H1 (cell line): ENCODE measurements around the gene RASL10B. TPM values are rescaled to one million over a fixed set of nuclear protein-coding genes. Genes with fewer than 3 reads are reported as not detected.
A peak's percentile ranks its signal among the peaks of the same experiment; 100 is the strongest.

Experiments used
- CTCF ChIA-PET: fragments of 300-600 bp; sonication (Branson Sonifier 250); formaldehyde crosslinking; loops from one replicate; lab custom pipeline; 2021; ENCODE audit not compliant: partially characterized antibody; lab: Charles Lee
- POLR2A ChIA-PET: fragments of 300-600 bp; sonication (Branson Sonifier 250); formaldehyde crosslinking; loops from one replicate; lab custom pipeline; 2021; ENCODE audit warnings: inconsistent platforms; ENCODE audit not compliant: partially characterized antibody; lab: Charles Lee
- DNase-seq, 2 experiments: peaks; one replicate each; pipeline versions ENCODE4 v3.0.0 to v3.0.0-alpha.2; 2010 to 2022; ENCODE audit warnings: low spot score in 2 of 2, low read depth in 1 of 2, mixed read lengths in 1 of 2
- FAIRE-seq: peaks from 2 replicates; lab custom pipeline; 2011; peaks lifted over from hg19 to GRCh38; lab: Jason Lieb, UNC
- H2AFZ ChIP-seq: 2 replicates; pipeline ENCODE4 v1.8.1; 2012; ENCODE audit warnings: low read length, inconsistent platforms
- H2AK5ac ChIP-seq: 2 replicates; pipeline ENCODE4 v1.6.1; 2013; ENCODE audit warnings: low read depth, low read length
- H2BK120ac ChIP-seq: replicated peaks from 2 replicates; pipeline ENCODE3; 2013; ENCODE audit warnings: low read depth, low read length, inconsistent platforms
- H2BK12ac ChIP-seq: 2 replicates; pipeline ENCODE4 v1.6.1; 2013; ENCODE audit warnings: low read depth, low read length
- H2BK15ac ChIP-seq: 2 replicates; pipeline ENCODE4 v1.6.1; 2013; ENCODE audit warnings: low read length
- H2BK20ac ChIP-seq: 2 replicates; pipeline ENCODE4 v1.6.1; 2013; ENCODE audit warnings: low read length
- H2BK5ac ChIP-seq: 2 replicates; pipeline ENCODE4 v1.6.1; 2013; ENCODE audit warnings: low read depth, low read length
- H3K14ac ChIP-seq: 2 replicates; pipeline ENCODE4 v1.6.1; 2013; ENCODE audit warnings: inconsistent platforms; ENCODE audit not compliant: insufficient read length
- H3K18ac ChIP-seq: 2 replicates; pipeline ENCODE4 v1.6.1; 2013; ENCODE audit warnings: low read length; ENCODE audit errors: extremely low read depth
- H3K23ac ChIP-seq: 2 replicates; pipeline ENCODE4 v1.6.1; 2013; ENCODE audit warnings: inconsistent platforms; ENCODE audit not compliant: insufficient read length
- H3K23me2 ChIP-seq: 2 replicates; pipeline ENCODE4 v1.6.1; 2013; ENCODE audit warnings: low read depth, low read length
- H3K27ac ChIP-seq: 2 replicates; pipeline ENCODE4 v1.6.1; 2011; ENCODE audit warnings: low read depth, low read length, inconsistent platforms
- H3K27me3 ChIP-seq, 4 experiments: replicated peaks in 1 of 4; 1 replicate in 1 of 4; 2 replicates in 3 of 4; pipeline versions ENCODE4 v1.6.1 to v1.8.1; 2011 to 2013; ENCODE audit warnings: low read length in 3 of 4, mild to moderate bottlenecking in 3 of 4, inconsistent platforms in 2 of 4, mixed read lengths in 2 of 4, moderate library complexity in 1 of 4; ENCODE audit not compliant: control insufficient read depth in 3 of 4, insufficient read depth in 3 of 4; ENCODE audit errors: extremely low read depth in 1 of 4
- H3K36me3 ChIP-seq, 4 experiments: 2 replicates each; pipeline versions ENCODE4 v1.6.1 to v1.8.1; 2011 to 2013; ENCODE audit warnings: mild to moderate bottlenecking in 4 of 4, low read length in 3 of 4, moderate library complexity in 2 of 4, control low read depth in 1 of 4, inconsistent platforms in 1 of 4; ENCODE audit not compliant: insufficient read depth in 4 of 4, control insufficient read depth in 2 of 4
- H3K4ac ChIP-seq: replicated peaks from 2 replicates; pipeline ENCODE3; 2013; ENCODE audit warnings: low read length, low read depth, mixed read lengths, inconsistent platforms; ENCODE audit not compliant: insufficient read length
- H3K4me1 ChIP-seq, 4 experiments: replicated peaks in 1 of 4; 1 replicate in 1 of 4; 2 replicates in 3 of 4; pipeline versions ENCODE4 v1.6.1 to v1.8.1; 2011 to 2013; ENCODE audit warnings: low read length in 3 of 4, inconsistent platforms in 2 of 4, mixed read lengths in 1 of 4; ENCODE audit not compliant: insufficient read depth in 4 of 4, control insufficient read depth in 3 of 4
- H3K4me2 ChIP-seq, 2 experiments: 2 replicates each; pipeline versions ENCODE4 v1.6.1 to v1.8.1; 2011 to 2013; ENCODE audit warnings: low read depth in 2 of 2, low read length in 2 of 2, control low read depth in 1 of 2, inconsistent platforms in 1 of 2, mild to moderate bottlenecking in 1 of 2; ENCODE audit not compliant: insufficient read depth in 1 of 2
- H3K4me3 ChIP-seq, 4 experiments: fragments of 200-600, 300-600 bp in 1 of 4; sonication (generic), shearing (Covaris generic), sonication (Bioruptor Twin) in 1 of 4; 2 replicates each; pipeline versions ENCODE4 v1.5.1 to v1.8.1; 2011 to 2016; ENCODE audit warnings: low read length in 4 of 4, low read depth in 3 of 4, control low read depth in 2 of 4, inconsistent platforms in 2 of 4, mild to moderate bottlenecking in 2 of 4, mixed read lengths in 1 of 4, moderate library complexity in 1 of 4; ENCODE audit not compliant: insufficient read depth in 2 of 4; ENCODE audit errors: extremely low read depth in 1 of 4
- H3K56ac ChIP-seq: replicated peaks from 2 replicates; pipeline ENCODE3; 2013; ENCODE audit warnings: low read depth, mild to moderate bottlenecking, mixed read lengths, low read length, inconsistent platforms; ENCODE audit not compliant: insufficient read length
- H3K79me1 ChIP-seq: 2 replicates; pipeline ENCODE4 v1.6.1; 2013; ENCODE audit warnings: low read depth, low read length, control low read depth
- H3K79me2 ChIP-seq, 2 experiments: 2 replicates each; pipeline versions ENCODE4 v1.6.1 to v1.8.1; 2012 to 2013; ENCODE audit warnings: low read length in 2 of 2, mild to moderate bottlenecking in 2 of 2, inconsistent platforms in 1 of 2; ENCODE audit not compliant: insufficient read depth in 2 of 2, control insufficient read depth in 1 of 2
- H3K9ac ChIP-seq, 4 experiments: replicated peaks in 1 of 4; 1 replicate in 1 of 4; 2 replicates in 3 of 4; pipeline versions ENCODE4 v1.6.1 to v1.8.1; 2011 to 2013; ENCODE audit warnings: low read depth in 3 of 4, low read length in 3 of 4, control low read depth in 2 of 4, mild to moderate bottlenecking in 2 of 4, moderate library complexity in 2 of 4, inconsistent platforms in 1 of 4; ENCODE audit errors: extremely low read depth in 1 of 4
- H3K9me3 ChIP-seq, 2 experiments: 2 replicates each; pipeline versions ENCODE4 v1.6.1 to v1.8.1; 2012 to 2013; ENCODE audit warnings: mild to moderate bottlenecking in 2 of 2, moderate library complexity in 2 of 2, control low read depth in 1 of 2, inconsistent platforms in 1 of 2, low read depth in 1 of 2, low read length in 1 of 2, mixed read lengths in 1 of 2; ENCODE audit not compliant: insufficient read depth in 2 of 2
- H4K20me1 ChIP-seq, 2 experiments: replicated peaks in 1 of 2; 2 replicates each; pipeline versions ENCODE3 to v1.8.1; 2011 to 2013; ENCODE audit warnings: inconsistent platforms in 2 of 2, low read length in 2 of 2, mild to moderate bottlenecking in 1 of 2; ENCODE audit not compliant: insufficient read depth in 2 of 2, control insufficient read depth in 1 of 2
- H4K5ac ChIP-seq: 2 replicates; pipeline ENCODE4 v1.6.1; 2013; ENCODE audit warnings: low read length, low read depth, mixed read lengths, inconsistent platforms; ENCODE audit not compliant: insufficient read length
- H4K8ac ChIP-seq: 2 replicates; pipeline ENCODE4 v1.8.0; 2013; ENCODE audit warnings: mild to moderate bottlenecking, moderate library complexity, low read length, inconsistent platforms; ENCODE audit not compliant: insufficient read depth; ENCODE audit errors: extremely low read depth
- H4K91ac ChIP-seq: replicated peaks from 2 replicates; pipeline ENCODE3; 2013; ENCODE audit warnings: low read length, mixed read lengths, inconsistent platforms; ENCODE audit not compliant: insufficient read length
- PHF8 ChIP-seq: fragments of 200-600 bp; sonication (generic); conservative IDR thresholded peaks from 2 replicates; pipeline ENCODE4 v1.7.1; 2012; ENCODE audit warnings: low read depth, mild to moderate bottlenecking, inconsistent platforms, low read length, moderate library complexity
- RBBP5 ChIP-seq: IDR thresholded peaks from 2 replicates; pipeline ENCODE4 v1.7.1; 2012; ENCODE audit warnings: low read depth, mild to moderate bottlenecking, inconsistent platforms, low read length, moderate library complexity, borderline replicate concordance
- WGBS, 2 experiments: shearing (Covaris generic) in 1 of 2; methylation state at CpG; one replicate each; pipeline versions ENCODE4 v1.1.6 to v1.1.7; 2013 to 2015; ENCODE audit warnings: low lambda C conversion rate in 2 of 2, mixed read lengths in 2 of 2, inconsistent platforms in 1 of 2, low coverage in 1 of 2, missing lambda C conversion rate in 1 of 2; ENCODE audit not compliant: insufficient replicate concordance in 2 of 2, insufficient coverage in 1 of 2, insufficient read length in 1 of 2; ENCODE audit errors: extremely low coverage in 1 of 2, missing lambda C conversion rate in 1 of 2; 5-methylcytosine and 5-hydroxymethylcytosine counted together
- polyA plus RNA-seq, 7 experiments: library from polyadenylated mRNA; depleted of rRNA in 3 of 7; stranded (reverse) in 5 of 7; unstranded in 2 of 7; fragments of >200 nt in 5 of 7; fragments of 200-250 nt in 2 of 7; gene quantifications; 1 replicate in 5 of 7; 2 replicates in 1 of 7; 4 replicates in 1 of 7; pipeline versions ENCODE4 v1.2.1 to v1.2.3, GENCODE V29; 2011 to 2013; ENCODE audit warnings: missing spikeins in 2 of 7, mixed read lengths in 2 of 7
- total RNA-seq: library from RNA; stranded (reverse); fragmentation: NEBNext Ultra II Directional; extraction: Animal tissue kit (Norgen Biotek cat#: 25700); gene quantifications from 2 replicates; pipeline ENCODE4 v1.2.1, GENCODE V29; 2021
- TF ChIP-seq, protein P1 (sequence below), 3 experiments: IDR thresholded peaks; 1 replicate in 2 of 3; 2 replicates in 1 of 3; pipeline versions ENCODE4 v1.5.1 to v1.6.1; 2011; ENCODE audit warnings: low read length in 3 of 3, mild to moderate bottlenecking in 3 of 3, inconsistent platforms in 2 of 3, low read depth in 1 of 3, moderate library complexity in 1 of 3; ENCODE audit not compliant: insufficient read depth in 1 of 3; ENCODE audit errors: control extremely low read depth in 1 of 3

RASL10B gene
- total and polyA plus RNA-seq, 2 of the 8 experiments (the other 6 are each of a cell fraction or from before 2014, with no cell fraction given): 17.5 to 22.8 TPM

DNA sequence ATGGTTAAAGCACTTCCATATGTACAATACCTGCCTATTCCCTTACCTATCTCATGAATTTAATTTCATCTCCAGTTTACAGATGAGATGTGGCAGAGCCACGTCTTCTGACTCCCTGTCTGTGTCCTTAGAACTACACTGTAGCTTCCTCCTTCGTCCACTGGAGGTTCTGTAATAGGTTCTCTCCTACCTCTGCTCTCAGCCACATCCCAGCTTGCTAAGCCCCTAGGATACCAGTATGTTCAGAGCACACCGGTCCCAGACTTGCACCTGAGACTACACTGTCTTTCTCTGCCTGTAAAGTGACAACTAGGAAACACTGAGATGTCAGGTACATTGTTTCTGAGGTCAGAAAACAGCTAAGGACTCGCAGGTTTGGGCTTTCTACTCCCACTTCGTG lies 3.8 kb upstream of the RASL10B start:
- Histone ChIP-seq H3K18ac (no peak overlapping the region), H3K36me3 (peaks cover 0 to 18% (median 10%) of the 10 kb centered on the region in 4 experiments; a peak in 7 of 8 replicates), H3K4me2 (no peak overlapping the region), H3K4me3 (no peak overlapping the region), H4K8ac (no peak overlapping the region), H3K14ac (no peak overlapping the region), H3K9me3 (no peaks in the 10 kb centered on the region), H3K23me2 (peaks cover 9% of the 10 kb centered on the region; the same call in 1 of the 2 replicates), H3K27ac (no peak overlapping the region), H4K20me1 (peaks cover 0 to 2% of the 10 kb centered on the region in 2 experiments), H2AK5ac (no peak overlapping the region), H3K9ac (no peak overlapping the region), H2BK15ac (no peak overlapping the region), H2BK120ac (no peak overlapping the region), H3K23ac (no peak overlapping the region), H3K79me1 (0 out of 2 replicates have a peak, but pooled peaks cover 1% of the 10 kb centered on the region), H3K4me1 (peaks cover 6 to 26% (median 8%) of the 10 kb centered on the region in 4 experiments; a peak in 6 of 7 replicates), H2BK5ac (no peak overlapping the region), H4K5ac (no peak overlapping the region), H2BK12ac (no peak overlapping the region), H3K27me3 (peaks cover 0 to 6% (median 4%) of the 10 kb centered on the region in 4 experiments; a peak in 4 of 7 replicates), H2BK20ac (no peak overlapping the region), H3K56ac (no peak overlapping the region), H2AFZ (no peak overlapping the region), H3K79me2 (no peaks in the 10 kb centered on the region), H3K4ac (no peak overlapping the region), H4K91ac (no peak overlapping the region)
- POLR2A ChIA-PET: interaction anchor here (1.0 to 1.1 kb wide), 2 partner anchors 12 to 21 kb away, joined by 3 to 4 read pairs; no protein-coding TSS in a partner anchor
- DNase-seq (no peak), FAIRE-seq (no peak)
- CTCF ChIA-PET: interaction anchor here (1.2 to 9.8 kb wide), 8 partner anchors 11 to 131 kb away, joined by 3 to 45 read pairs (median 10); no protein-coding TSS in a partner anchor
- 86% methylated on average over 5 of the region's 5 CpGs; no CpG with 5 or more reads in 1 of the 2 experiments for WGBS, 2 experiments
- TF ChIP-seq, protein P1, sequence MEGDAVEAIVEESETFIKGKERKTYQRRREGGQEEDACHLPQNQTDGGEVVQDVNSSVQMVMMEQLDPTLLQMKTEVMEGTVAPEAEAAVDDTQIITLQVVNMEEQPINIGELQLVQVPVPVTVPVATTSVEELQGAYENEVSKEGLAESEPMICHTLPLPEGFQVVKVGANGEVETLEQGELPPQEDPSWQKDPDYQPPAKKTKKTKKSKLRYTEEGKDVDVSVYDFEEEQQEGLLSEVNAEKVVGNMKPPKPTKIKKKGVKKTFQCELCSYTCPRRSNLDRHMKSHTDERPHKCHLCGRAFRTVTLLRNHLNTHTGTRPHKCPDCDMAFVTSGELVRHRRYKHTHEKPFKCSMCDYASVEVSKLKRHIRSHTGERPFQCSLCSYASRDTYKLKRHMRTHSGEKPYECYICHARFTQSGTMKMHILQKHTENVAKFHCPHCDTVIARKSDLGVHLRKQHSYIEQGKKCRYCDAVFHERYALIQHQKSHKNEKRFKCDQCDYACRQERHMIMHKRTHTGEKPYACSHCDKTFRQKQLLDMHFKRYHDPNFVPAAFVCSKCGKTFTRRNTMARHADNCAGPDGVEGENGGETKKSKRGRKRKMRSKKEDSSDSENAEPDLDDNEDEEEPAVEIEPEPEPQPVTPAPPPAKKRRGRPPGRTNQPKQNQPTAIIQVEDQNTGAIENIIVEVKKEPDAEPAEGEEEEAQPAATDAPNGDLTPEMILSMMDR (IDR thresholded peaks at IDR 0.05; ENCODE audit: control extremely low read depth in 1 of 3, insufficient read depth in 1 of 3, low read depth in 1 of 3, low read length in 3 of 3): peak in 1 of 3 experiments; percentile 4; a peak in 1 of 4 replicates
- no peak for TF ChIP-seq RBBP5
- no peak for TF ChIP-seq PHF8
